ENCODE results near the gene CADM1.
A peak's percentile ranks its signal among the peaks of the same experiment; 100 is the strongest.

The CADM1 gene

DNA sequence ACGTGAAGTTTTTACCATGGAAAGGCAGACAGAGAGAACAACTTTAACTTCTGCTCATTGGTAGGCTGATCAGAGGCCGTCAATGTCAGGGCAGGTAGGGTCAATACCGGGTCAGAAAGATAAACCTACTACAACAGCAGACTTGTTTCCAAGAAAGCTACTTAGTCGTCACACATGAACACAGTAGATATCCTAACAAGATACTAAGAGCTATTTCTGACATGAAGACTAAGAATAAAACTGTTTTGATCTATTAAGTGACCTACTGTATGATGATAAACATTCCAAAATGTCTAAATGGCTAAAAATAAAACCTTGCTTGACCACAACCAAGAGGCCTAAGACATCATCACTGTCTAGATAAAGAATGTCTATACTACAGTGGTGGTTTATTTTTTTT lies 231.3 kb downstream of the CADM1 start:
- DNase-seq: no peak

DNA sequence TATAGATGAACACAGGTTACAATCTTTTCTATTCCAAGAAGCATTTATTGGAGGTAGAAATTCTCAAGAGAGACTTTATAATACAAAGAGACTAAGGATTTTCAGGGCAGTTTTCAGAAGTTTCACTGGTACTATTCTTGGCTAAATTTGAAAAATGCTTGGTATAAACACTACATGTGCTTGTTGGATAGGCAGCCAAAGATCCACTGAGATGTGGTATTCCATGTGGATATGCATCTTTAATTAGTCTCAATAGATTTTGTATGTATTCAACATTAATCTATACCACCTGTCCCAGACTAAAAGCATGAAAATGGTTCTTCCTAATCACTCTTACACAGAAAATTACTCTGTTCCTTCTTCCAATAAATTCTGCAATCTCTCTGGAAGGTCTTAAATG lies 232.6 kb downstream of the CADM1 start:
- no peak for DNase-seq

DNA sequence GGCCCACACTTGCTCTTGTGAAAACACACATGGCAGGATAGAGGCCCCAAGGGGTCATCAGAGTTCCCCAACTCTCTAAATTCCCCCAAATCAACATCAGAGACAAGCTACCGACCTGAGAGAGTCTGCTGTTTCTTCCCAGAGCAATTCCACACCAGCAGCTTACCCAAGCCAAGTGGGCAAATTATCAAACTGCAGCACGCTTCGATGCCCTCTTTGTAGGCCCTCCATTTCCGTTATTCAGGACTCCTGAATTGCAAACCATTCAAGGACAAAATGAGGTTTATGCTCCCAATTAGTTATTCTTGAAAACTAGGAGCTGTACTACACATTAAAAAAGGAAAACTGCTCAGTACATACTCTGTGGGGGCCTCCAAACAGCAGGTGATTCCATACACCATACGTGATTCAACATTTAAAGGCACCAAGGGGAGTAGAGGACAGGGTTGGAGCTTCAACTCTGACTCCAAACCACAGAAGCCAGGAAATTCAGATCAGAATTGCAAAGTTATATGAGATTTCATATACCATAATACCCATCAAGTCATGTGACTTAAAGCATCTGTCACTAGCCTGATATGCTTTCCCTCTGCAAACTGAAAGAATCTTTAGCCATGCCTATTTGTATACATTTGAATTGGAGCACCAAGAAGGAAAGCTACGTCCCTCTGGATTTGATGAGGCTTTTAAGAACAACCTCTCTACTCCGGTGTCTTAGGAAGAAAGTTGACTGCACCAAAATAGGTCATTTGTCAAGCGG lies 234.8 kb downstream of the CADM1 start:
- DNase-seq: peak in 1 of 2 experiments; percentile 68

DNA sequence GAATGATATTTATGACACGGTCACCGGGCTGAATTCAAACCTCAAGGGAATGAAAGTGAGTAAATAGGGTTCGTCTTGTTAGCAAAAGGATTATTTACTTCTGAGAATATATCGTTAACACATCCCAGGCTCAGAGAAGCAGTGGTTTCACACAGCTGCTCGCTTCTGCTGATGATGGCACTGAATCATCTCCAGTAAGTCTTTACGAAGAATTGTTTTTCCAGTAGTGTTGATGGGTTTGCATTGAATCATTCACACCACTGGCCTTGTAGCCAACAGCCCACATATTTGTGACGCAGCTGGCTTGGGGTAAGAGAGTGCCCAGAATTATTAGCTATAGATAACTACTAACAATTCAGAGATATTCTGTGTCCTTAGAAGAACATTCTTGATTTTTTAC lies 236.3 kb downstream of the CADM1 start:
- DNase-seq: no peak

DNA sequence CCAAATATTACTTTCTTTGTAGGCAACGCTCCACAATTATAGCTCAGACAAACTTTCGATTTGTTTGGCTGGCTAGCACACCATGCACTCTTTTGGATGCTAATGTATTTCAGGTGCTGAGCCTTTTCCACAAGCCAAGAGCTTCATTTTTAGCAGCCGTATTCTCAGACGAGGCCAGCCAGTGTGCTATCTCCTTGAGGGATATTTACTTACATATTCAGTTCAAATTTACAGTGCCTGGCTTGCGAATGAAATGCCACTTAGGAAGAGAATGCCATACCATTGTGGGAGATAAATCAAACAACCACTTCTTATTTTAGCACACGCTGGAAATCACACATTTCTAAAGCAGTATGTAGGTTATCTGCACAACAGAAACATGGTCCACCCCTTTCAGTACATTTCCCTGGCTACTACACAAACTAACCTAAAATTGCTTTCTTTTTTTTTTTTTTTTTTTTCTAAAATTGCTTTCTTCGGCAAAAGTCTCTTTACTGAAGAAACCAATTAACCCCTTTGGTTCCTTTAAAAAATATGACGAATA lies 236.9 kb downstream of the CADM1 start:
- DNase-seq: peak in 1 of 2 experiments; percentile 73

DNA sequence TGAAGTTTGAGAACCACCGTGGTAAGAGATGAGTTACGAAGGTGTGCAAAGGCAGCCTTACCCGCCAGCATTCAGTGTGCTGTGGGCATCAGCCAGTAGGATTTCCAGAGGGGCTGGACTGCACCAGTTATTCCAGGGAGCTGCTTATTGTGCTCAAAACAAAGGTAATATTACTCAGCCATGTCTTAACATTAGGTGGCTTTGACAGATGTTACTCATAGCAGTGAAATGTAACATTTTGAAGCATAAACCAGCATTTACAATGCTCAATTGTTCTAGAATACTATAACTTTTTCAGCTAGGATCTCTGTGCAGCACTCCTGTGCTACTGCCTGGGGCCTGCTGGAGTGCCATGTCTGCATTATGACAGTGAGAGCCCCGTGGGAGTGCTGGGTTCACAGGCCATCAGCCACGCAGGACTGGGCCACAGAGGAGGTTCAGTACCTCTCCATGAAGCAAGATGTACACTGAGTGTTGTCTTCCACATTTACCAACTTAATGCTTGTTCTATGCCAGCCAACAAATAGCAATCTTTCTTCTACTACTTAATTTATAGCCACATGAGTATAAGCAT lies 238.1 kb downstream of the CADM1 start:
- no peak for DNase-seq

DNA sequence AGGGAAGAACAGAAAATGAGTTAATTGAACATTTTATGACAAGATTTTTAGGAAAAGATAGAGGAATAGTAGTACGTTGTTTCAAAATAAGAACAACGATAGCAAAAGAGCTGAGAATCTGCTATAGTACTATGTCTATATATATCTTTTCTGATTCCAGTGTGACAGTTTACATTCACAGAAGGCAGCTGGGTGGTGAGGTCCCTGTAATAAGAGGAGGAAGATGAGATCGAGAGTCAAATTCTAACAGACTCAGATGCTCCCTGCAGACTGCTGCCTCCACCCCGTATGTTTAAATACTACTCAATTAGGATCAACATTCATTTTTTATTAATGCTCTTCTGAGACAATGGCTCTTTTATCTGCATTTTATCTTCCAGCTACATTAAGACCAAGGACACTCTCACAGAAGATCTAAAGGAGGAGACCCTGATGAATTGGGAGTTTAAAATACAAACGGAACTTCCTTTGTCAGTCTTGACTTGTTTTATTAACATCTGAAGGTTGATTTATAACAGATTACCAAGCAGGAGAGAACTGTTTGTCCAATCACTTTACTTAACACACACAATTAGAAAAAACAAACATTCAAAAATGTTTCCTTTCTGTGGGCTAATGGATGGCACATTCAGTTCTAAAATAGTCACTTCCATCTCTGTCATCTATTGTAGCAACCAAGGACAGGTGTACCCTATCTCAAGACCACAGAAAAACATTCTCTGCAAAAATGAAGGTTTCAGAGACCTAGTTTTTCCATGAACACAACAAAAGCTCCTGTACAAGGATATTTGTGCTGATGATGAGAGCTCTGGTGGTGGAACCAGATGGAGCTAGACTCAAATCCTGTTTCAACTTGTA lies 240.2 kb downstream of the CADM1 start:
- DNase-seq: peak; percentile 47 to 90

DNA sequence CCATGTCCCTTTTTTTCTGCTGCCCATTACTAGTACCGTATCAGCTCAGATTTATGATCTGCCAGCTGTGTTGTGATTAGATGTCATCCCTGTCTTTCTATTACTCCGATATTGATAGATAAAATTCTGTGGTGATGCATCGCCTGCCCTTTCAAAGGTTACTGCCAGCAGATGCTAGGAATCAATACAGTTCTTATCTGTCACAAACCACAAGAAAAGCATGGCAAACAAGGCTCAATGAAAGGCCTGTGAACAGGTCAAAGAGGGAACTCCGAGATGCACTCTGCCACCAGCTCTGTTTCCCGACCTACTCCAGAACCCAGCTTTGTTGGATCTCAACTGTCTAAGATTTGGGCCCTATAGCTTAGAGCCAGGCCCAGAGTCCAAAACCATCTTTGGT lies 246.0 kb downstream of the CADM1 start:
- no peak for DNase-seq

DNA sequence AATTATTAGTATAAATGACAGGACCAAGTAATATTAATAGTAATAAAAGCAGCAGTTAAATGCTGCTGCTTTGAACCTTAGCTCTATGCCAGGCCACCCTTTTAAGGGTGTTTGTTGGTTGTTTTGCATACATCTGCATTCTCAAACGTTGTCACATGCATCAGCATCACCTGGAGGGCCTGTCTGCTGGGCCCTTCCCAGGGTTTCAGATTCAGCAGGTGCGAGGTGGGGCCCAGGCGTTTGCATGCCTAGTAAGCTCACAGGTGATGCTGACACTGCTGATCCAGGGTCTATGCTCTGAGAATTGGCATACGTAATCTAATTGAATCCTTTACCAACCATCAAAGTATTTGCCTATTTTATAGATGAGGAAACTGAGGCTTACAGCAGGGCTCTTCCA lies 246.5 kb downstream of the CADM1 start:
- peak in 1 of 2 experiments; percentile 66 for DNase-seq

DNA sequence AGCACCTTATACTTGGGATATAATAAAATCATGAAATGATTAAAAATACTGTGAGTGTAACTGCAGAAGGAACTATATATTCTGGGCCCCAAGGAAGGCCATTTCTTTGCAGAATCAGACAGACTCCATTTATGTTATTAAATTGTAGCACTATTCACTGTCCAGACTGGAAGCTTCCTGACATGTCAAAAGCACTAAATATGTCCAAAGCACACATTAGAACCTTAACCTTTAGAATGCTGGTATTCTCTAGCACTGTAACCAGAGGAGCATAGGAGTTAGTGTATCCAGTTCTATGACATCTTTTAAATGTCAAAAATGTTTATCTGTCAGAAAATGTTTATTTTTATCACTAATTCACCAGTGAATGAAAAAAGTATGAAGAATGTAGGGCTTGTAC lies 246.9 kb downstream of the CADM1 start:
- no peak for DNase-seq

DNA sequence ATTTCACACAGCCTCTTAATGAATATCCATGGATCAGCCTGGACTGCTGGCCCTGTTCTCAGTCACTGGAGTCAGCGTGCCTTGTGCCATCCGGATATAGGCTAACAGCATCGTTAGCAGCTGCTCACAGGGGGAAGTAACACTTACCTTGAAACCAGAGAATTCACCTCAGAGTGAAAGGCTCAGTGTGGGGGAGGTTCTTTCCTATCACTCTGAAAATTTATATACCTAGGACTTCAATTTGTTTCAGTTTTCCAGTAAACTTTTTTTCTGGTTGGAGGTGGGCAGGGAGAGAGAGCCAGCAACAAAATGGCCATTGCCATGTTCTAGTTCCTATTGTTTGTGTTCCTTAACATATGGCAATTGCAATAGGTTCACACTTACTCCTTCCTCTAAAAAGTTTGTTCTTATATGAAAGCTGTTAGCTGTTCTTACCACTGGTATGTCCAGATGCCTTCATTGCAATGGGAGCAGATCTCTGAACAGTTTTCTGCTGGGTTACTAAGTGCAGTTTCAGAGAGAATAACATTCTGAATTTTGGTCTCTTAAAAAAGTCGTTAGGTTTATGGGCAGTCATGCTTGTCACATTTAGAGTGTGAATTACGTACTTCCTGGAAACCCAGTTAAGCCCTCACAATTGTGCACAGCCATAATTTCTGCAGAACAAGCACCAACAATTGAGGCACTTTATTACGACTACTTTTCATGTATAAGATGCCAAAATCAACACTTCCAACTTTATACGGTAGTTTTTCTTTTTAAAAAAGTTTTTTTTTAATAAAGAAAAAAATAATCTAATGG lies 247.6 kb downstream of the CADM1 start:
- DNase-seq: peak; percentile 63 to 89

DNA sequence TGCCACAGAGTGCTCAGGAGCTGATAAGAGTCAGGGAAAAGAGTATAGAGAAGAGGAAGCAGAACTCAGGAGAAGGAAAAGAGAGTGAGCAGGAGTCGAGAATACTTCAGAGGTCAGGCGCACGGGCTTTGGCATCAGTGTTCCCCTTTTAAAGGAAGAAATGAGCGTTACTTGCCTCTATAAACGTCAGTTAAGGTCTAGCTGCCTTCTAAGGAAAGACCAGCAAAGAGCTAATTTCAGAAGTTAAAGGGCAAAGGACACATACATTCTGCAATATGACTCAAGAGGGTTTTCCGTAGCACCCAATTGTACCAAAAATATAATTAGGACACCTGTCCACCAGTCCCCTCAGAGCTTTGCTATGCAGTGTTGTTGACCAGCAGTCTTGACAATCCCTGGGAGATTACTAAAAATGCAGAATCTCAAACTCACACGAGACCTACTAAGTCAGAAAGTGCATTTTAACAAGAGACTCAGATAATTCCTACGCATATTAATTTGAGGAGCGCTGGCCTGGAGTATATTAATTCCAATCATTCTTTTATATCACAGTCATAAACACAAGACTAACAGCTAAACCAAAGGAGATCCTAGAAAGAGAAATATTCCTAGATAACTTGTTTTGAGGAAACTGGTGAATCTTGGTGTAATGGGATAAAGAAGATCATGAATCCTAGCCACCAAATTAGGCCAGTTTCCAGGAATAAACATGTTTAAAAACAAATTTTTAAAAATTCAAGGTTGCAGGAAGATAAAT lies 249.0 kb downstream of the CADM1 start:
- DNase-seq: no peak

DNA sequence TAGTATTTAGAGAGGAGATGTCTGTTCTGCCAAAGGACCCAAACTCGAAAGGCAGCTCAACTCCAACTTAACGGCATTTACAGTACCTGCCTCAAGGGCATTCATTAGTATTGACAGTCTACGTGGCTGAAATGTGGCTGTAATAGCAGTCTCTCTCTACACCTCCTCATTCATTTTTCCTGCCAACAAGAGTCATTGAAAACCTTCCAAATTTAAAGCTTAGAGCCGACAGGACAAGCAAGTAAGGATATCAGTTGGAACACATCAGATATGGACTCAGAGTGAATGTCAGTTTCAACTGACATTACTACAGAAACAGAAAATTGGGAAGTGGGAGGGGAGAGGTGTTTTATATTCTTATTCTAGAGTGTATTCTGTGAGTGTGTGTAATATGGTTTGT lies 253.1 kb downstream of the CADM1 start:
- DNase-seq: peak in 1 of 2 experiments; percentile 46

DNA sequence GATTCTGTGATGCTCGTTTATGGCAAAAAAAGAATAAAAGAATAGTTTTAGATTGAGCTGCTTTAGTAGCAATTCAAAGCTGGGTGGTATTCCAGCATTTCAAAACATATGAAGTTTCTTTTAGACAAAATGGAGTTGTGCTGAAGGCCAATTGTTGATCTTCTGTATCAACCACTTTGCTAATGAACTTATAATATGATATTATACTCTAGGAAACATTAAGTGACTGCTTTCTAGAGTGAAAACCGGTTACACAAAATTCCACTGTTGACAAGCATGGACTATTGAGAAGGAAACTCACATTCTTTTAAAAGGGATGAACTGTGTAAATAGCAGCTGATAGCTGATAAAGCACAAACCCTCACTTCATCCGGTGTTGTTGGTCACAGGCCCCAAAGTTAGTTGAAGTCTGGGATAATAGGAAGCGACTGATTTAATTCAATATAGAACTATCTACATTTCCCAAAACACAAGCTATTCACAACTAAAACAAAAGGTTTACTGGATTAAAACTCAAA lies 255.1 kb downstream of the CADM1 start:
- DNase-seq: no peak

DNA sequence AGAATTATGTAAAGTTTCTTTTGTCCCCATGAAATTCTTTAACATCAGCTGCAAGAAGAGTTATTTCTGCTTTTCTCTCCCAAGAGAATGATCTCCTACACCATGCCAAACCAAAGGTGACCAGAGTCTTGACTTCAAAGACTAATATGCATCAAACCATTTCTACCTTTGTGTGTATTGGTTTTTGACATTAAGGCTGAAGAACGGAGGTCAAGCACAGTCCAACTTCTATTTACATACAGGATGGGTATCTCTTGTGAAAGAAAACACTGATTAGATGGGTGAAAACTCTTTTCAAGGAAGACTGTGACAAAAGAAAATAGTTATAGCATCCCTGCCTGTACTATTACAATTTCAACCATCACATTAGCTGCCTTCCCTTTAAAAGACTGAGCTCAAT lies 256.3 kb downstream of the CADM1 start:
- no peak for DNase-seq

DNA sequence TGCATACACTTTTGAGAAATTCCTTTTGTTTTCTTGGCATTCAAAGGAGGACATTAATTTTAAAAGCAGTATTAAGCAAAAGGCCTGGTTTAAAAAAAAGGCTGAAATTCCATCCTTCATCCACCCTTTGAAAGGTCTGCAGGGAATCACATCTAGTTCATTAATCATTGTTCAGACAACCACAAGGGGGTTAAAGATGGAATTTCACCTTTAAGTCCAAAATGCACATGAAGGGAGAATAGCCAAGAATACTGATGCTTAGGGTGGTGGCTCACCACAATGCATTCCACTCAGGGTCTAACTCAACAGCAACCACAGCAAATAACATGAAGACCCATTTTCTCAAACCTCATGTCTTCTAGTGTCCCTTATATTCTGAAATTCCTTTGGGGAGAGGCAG lies 256.9 kb downstream of the CADM1 start:
- no peak for DNase-seq

DNA sequence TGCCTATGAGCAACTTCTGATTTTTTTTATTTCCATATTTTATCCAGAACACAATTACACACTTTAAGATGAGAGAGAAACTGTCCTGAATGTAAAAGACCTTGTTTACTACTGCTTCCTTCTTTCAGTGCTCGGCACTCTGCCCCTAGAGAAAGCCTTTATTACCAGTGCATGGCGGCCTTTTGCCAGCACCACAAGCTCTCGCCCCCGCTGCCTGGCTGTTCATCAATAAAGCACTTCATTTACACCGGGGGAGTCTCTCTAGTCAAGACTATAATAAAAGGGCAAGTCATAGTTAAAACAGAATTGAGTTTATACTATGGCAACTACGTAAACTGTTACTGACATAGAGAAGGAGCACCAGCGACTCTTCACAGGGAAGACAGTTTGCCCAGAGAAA lies 259.5 kb downstream of the CADM1 start:
- peak; percentile 17 to 59 for DNase-seq

DNA sequence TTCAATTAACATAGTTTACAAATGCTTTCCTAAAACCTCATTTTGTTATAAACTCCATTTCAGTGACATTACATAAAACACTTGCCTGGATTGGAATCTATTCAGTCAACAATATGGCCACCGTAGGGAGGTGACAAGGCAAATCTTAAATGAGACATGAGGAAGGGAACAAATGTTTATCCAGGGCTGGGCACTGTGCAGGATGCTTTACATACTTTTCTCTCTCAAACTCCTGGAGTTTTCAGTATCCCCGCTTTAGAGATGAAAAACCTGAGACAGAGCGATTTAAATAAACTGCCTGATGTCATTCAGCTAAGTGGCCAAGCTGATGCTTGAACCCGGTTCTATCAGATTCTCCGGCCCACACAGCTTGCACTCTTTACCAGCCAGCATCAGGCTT lies 259.9 kb downstream of the CADM1 start:
- DNase-seq: no peak

DNA sequence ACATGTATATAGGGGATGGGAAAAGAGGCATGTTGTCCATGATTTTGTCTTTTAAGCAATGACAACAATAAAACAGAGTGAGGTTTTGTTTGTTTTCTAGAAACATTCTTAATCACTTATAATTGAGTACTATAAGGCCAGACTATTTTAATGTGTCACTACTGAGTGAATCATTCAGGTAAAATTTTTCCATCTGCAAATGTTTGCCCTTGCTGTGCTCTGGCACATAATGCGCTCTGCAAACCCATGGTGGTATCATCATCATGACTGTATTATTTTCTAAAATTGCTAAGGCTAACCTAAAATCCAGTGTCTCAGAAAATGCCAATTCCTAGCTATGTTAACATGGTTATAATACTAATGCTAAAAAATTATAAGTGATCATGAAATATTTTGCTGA lies 261.2 kb downstream of the CADM1 start:
- DNase-seq: peak in 1 of 2 experiments; percentile 26

DNA sequence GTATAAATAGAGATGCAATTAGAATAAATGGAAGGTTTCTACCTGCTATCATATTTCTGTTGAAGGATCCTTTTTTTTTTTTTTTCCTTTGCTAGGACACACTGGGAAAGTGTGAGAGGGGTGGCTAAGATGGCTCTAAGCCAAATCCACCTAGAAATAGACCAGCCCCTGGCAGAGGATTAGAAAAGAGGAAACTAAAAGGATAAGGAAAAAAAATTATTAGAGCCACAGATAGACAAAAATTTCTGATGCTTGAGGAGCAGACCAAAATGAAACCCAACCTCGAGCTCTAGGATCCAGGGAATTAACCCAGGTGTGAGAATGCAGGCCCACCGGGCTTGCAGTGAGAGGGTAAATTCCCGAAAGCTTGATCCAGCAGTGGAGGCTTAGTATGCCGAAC lies 262.3 kb downstream of the CADM1 start:
- DNase-seq: peak; percentile 27 to 69

DNA sequence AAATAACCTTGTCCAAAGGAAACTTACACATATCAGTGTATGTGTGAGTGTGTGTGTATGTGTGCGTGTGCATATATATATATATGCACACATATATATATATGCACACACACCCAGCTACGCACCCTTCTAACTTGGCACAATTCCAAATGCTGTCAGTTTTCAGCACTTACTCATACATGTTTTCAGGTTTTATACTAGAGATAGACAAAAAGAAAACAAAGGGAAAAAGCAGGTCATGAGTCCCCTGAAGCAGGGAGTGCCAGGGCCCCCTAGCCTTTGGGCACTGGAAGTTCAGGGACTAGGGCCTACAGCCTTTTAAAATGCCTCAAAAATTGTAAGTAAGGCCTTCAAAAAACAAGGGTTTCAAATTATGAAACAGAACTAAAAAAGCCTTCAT lies 265.4 kb downstream of the CADM1 start:
- no peak for DNase-seq

DNA sequence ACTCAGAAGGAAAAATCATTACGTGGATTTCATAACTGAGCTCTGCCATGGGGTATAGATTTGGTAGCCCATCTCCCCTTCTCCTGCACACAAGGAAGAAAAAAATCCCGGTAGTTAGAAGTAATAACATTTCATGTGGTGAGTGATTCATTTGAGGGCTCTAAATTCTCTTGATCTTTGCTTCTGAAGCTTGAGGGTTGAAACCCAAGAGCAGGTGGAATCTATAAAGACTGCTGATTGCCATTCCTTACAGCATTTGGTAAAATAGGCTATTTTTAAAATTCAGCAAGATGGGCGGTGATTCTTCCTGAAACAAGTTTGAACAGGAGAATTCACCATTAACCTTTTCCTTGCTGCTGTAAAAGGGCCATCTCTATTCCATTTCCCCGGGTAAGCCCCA lies 266.1 kb downstream of the CADM1 start:
- no peak for DNase-seq
